GM12891 (cell line): ENCODE measurements around the gene KRTAP1-5.

Source experiments
- PAX5 ChIP-seq: IDR thresholded peaks from 2 replicates; pipeline ENCODE4 v1.6.1; 2011; ENCODE audit warnings: low read length, moderate library complexity, mild to moderate bottlenecking; ENCODE audit not compliant: insufficient read depth, severe bottlenecking
- POLR2A ChIP-seq: IDR thresholded peaks from 2 replicates; pipeline ENCODE4 v1.6.1; 2011; ENCODE audit warnings: low read depth, low read length, control low read depth
- POLR2AphosphoS5 ChIP-seq: IDR thresholded peaks from 2 replicates; pipeline ENCODE4 v1.6.1; 2011; ENCODE audit warnings: low read depth, low read length, control low read depth
- SPI1 ChIP-seq: IDR thresholded peaks from 2 replicates; pipeline ENCODE4 v1.6.1; 2011; ENCODE audit warnings: low read depth, low read length, control low read depth
- TAF1 ChIP-seq: IDR thresholded peaks from 2 replicates; pipeline ENCODE4 v1.6.1; 2011; ENCODE audit warnings: low read depth, low read length, control low read depth

DNA sequence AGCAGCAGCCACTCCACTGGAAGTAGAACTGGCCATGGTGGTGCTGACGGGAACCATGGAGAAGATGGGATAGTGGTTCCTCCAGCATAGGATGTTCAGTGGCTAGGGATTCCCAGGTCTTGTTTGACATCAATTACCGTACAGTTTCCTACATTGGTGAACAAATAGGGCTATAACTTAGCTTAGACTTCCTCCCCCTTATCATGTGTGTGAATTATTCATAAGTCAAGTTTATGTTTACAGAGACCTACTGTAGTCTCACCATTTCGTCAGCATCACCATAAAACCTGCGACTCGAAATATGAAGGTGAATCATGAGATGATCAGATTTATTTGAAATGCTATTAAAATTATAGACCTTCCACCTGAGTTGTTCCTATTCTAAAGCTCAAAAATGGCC is 31.7 kb upstream of the KRTAP1-5 start:
- no peak for TF ChIP-seq TAF1
- no peak for TF ChIP-seq POLR2AphosphoS5
- no peak for TF ChIP-seq POLR2A
- TF ChIP-seq PAX5, result no peak
- no peak for TF ChIP-seq SPI1
